Measurements from ENCODE around the gene SUN1.

SUN1 gene

DNA sequence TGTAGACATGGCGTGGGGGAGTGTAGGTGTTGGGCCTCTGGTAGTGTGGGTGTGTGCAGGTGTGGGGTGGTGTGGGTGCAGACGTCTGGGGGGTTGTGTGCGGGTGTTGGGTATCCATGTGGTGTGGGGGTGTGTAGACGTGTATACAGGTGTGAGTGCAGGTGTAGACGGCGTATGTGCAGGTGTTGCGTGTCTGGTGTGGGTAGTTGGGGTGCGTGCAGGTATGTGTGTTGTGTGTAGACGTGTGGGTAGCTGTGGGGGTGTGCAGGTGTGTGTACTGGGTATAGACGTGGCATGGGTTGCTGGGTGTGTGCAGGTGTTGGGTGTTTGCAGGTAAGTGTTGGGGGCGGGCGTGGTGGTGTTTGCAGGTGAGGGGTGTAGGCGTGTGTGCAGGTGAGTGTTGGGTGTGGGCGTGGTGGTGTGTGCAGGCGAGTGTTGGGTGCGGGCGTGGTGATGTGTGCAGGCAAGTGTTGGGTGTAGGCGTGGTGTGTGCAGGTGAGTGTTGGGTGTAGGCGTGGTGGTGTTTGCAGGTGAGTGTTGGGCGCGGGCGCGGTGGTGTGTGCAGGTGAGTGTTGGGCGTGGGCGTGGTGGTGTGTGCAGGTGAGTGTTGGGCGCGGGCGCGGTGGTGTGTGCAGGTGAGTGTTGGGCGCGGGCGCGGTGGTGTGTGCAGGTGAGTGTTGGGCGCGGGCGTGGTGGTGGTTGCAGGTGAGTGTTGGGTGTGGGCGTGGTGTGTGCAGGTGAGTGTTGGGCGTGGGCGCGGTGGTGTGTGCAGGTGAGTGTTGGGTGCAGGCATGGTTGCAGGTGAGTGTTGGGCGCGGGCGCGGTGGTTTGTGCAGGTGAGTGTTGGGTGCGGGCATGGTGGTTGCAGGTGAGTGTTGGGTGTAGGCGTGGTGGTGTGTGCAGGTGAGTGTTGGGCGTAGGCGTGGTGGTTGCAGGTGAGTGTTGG, 60.6 kb downstream of the SUN1 start:
- no peak for DNase-seq (ENCODE audit: low read depth)

DNA sequence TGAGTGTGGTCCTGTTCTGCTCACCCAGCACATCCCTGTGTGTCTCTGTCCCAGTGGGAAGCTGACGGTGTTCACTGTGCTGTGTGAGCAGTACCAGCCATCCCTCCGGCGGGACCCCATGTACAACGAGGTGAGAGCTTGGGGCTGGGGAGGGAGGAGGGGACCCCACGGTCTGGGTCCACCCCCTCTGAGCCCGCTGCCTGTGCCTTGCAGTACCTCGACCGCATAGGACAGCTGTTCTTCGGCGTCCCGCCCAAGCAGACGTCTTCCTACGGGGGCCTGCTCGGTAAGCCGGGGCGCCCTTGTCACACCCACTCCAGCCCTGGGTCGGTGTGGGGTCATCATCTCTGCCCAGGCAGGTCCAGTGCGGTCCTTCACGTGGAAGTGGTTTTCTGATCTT, 61.4 kb downstream of the SUN1 start:
- DNase-seq (ENCODE audit: low read depth), result no peak

DNA sequence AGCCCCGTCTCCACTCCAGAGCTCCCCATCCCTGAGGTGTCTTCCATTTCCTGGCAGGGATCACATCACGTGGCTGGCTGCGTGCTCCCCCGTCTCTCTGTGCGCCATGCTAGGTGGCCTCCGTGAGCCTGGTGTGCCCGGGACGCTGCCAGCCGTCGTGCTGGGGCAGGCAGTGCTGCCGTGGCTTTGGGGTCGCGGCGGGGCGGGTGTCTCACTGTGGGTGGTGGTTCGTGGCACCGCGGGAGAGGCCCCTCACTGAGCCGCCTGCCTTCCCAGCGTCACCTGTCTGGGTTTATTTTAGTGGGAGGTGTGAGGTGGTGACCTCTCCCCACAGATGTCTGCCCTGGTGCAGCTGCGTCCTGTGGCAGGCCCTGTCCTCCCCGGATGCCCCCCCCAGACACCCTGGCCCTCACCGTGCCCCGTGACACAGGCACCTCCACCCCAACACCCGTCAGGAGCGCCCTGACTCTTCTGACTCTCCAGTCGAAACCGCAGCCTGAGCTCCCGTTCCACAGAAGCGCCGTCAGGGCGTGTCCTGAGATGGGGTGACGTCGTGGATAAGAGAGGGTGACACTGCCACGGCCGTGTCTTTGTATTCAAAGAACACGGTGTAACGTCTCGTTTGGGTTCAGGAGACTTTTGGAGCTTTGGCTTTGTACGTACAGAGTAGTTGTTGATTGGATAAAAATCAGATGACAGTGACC, 62.0 kb downstream of the SUN1 start:
- no peak for DNase-seq (ENCODE audit: low read depth)

DNA sequence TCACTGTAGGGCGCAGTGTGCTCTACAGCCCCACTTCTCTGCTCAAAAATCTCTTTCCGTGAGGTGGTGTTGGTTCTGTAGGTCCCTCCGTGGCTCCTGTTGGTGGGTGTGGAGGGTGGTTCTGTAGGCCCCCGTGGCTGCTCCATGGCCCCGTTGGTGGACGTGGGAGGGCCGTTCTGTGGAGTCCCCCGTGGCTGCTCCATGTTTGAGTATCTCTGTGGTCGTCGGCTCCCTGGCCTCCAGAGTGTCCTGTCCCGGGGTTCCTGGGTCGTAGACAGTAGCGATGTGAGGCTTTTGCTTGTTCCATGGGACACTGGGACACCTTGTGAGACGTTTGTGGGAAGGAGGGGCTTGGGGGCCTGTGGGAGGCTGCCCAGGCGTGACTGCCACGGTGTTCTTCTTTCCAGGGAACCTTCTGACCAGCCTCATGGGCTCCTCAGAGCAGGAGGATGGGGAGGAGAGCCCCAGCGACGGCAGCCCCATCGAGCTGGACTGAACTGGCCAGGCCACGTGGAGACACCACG, 62.7 kb downstream of the SUN1 start:
- DNase-seq (ENCODE audit: low read depth), result no peak

DNA sequence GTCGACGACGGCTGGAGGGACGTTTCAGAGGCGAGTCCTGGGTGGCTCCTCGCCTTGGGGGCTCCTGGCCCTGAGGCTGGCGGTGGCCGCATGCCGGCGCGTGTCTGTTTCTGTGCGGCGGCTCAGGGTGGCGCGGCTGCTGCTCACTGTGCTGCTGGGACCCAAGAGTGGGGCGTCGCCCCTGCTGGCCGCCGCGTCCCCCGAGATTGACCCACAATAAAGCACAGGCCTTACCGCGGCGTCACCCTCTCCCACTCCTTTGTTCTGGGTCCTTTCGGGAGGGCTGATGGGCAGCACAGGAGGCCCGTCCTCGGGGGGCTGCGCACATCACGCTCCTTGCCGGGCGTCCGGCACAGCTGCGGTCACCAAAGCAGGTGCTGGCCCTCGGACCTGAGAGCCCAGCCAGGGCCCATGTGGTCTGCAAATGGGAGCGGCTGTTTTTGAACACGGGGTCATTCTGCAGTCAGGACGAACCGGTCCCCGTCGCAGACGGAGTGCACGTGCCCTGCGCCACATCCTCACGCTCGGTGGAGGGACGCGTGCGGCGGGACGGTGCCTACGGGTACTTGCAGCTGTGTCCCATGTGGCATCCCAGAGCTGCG, 63.3 kb downstream of the SUN1 start:
- no peak for DNase-seq (ENCODE audit: low read depth)

- no peak for DNase-seq (ENCODE audit: low read depth)
These were observed 64.2 kb downstream of the SUN1 start for GRCh38 chr7:896346-897075.

DNA sequence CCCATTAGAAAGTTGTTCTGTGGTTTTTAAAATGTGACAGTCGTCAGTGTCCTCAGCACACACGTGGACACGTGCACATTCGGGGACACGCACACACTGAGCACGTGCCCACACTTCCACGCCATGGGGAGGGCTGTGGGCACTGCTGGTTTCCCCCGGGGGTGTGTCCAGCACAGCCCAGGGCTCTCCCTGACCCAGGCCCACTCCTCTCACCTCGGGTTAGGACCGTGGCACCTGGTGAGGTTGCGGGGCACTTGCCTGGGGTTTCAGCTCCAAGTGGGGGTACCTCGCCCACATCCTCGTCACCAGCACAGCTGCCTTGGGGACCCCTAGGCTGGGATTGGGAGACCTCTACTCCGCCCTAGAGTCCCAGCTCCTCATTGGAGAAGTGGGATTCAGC, 64.8 kb downstream of the SUN1 start:
- no peak for DNase-seq (ENCODE audit: low read depth)

DNA sequence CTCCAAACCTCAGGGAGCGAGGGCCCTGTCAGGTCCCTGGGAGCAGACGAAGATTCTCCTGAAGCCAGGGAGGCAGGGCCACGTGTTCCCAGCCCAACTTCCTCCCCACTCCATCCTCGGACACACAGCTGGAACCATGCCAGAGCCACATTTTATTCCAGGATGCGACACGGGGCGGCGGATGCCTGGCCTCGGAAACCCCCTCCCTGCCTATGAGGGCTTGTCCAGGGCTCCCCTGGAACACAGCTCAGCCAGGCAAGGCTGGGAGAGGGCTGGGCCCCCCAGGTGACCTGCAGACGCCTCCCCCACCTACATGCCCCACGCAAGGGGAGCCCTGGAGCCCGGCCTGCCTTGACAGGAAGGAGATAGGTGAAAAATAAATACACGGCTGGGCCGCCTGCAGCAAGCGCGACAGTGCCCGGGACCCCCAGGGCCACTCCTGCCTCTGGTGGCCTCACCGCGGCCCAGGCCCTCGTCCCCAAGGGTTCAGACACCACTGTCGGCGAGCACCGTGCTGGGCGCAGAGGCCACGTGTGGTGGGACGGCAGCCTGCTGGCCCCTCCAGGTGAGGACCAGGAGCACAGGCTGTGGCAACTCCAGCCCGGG, 65.6 kb downstream of the SUN1 start:
- DNase-seq (ENCODE audit: low read depth), result no peak

DNA sequence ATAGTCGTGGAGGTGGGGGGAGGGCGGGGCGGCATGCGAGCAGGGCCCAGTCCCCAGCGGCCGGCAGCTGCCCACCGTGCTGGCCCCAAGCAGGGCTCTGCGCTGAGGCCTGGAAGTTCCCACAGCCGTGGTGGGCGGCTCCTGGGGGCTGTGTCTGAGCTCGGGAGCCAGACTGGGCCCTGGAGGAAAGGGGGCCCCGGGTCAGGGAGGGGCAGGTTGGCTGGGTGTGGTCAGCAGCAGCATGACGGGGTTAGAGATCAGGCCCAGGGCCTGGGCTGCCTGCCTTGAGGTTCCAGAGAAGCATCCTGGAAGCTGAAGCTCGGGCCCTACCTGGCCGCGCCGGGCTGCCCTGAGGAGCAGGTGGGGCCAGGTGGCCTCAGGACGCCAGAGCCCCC, 66.2 kb downstream of the SUN1 start:
- DNase-seq (ENCODE audit: low read depth), result no peak

DNA sequence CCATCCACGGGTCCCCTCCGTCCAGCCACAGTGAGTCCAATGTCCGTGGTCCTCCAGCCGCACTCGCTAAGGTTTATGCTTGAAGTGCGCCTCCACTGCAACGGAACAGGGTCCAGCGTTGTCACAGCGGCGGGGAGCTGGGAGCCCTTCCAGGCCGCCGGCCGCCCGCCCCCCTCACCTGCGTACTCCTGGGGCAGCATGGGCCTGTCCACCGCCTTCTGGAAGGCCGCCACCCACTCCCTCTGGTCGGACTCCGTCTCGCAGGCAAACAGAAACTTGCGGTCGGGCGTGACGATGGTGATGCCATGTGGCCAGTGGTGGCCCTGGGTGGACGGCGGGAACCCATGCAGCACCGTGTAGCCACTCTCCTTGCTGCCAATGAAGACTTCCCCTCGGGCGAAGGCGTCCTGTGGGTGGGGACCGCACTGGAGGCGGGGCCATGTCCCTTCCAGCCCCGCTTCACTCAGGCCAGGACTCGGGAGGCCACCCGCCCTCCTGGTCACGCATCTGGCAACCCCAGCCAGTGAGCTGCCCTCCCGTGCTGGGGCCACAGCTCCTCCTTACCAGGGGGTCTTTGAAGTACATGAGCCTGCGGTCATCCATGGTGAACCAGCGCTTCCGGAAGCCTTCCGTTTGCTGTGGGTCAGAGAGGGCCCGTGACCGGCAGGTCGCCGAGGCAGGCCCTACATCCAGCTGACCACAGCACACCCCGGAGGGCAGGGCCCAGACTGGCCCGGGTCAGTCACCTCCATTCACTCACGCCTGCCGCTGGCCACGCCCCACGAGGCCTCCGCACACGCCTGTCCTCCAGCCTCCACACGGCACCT, 66.8 kb downstream of the SUN1 start:
- DNase-seq (ENCODE audit: low read depth), result no peak

DNA sequence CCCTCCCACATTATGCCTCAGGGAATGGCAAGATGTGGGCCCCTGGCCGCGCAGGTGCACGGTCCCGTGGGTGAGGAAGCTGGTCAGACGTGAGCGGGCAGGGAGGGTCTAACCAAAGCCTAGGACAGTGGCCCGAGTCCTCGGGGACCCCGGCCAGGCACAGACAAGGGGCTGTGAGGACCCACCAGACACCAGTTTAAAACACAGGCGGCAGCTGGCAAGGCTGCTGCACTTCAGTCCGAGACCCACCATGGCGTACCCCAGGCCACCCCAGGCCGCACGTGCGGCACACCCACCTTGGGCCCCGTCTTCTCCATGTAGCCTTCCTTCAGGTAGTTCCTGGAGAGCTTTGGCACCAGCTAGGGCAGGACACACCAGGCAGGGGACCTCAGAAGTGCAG, 67.5 kb downstream of the SUN1 start:
- DNase-seq (ENCODE audit: low read depth), result no peak

GRCh38 chr7:900331-901040, 68.2 kb downstream of the SUN1 start:
- DNase-seq (ENCODE audit: low read depth), result no peak

GRCh38 chr7:901041-901387, 68.7 kb downstream of the SUN1 start:
- no peak for DNase-seq (ENCODE audit: low read depth)

DNA sequence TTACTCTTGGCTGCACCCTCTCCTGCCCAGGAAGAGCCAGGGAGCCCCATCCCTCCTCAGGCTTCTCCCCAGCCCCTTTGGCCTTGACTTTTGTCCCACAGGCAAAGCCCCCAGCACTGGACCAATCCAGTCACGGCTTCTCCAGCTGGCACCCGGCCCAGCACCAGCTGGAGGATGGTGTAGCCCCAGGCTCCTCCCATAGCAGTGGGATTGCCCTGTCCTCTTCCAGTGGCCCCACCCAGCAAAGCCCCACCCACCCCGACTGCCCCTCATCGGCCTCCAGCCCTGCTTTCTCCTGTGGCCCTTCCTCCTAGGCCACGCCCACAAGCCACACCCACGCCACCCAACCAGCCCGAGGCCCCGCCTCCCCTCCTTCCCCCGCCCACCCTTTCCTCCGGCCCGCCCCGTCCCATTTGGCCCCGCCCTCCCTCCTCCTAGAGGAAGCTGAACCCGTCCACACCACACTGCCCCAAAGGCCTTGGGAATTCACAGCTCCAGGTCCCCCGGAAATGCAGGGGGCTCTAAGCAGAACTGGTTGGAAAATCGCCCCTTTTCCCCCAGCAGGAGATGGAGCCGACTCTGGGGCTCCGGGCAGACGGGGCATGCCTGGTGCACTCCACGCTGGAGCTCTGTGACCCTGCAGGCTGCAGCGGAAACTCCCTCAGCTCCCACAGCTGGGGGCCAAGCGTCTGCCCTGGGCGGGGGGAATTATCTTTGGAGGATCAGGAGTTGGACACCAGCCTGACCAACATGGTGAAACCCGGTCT, 69.3 kb downstream of the SUN1 start:
- DNase-seq (ENCODE audit: low read depth), result no peak

DNA sequence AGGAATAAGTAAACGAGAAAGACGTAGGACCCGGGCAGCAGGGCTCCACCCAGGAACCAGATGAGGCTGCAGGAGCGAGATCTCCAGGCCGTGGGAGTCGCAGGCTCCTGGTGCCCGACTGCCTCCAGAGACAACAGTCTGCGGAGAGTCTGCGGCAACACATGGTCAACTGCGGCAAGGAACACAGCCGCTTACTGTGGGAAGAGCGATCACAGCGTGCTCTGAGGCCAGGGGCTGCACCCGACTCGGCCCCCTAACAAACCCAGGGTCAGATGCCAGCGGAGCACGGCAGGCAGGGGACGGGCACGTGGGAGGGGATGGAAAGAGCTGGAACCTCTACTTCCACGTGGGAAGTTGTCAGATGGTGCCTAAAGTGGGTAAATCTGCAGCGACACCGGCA, 70.7 kb downstream of the SUN1 start:
- DNase-seq (ENCODE audit: low read depth), result no peak

- DNase-seq (ENCODE audit: low read depth), result no peak
These were observed 71.9 kb downstream of the SUN1 start for GRCh38 chr7:903921-904755.

DNA sequence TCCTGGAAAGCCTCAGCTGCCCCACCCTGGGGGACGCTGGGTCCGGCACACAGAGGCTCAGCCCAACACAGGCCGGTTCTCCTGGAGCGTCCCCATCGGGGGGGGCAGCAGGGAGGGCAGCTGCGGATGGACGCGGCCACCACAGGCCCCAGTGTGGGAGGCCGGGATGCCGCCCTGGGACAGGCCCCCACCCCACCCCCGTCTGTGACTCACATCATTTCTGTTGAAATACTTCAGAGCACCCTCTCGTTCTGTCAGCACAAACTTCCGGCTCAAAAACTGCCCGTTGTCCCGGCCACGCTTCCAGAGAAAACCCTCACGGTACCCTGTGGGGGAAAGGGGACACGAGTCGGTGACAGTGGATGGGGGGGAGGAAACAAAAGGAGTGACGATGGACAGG, 72.6 kb downstream of the SUN1 start:
- no peak for DNase-seq (ENCODE audit: low read depth)

- no peak for DNase-seq (ENCODE audit: low read depth)
These were observed 74.5 kb downstream of the SUN1 start for GRCh38 chr7:906776-907157.
